Measurements from ENCODE around the gene PAM16.
A peak's percentile ranks its signal among the peaks of the same experiment; 100 is the strongest.

The PAM16 gene

DNA sequence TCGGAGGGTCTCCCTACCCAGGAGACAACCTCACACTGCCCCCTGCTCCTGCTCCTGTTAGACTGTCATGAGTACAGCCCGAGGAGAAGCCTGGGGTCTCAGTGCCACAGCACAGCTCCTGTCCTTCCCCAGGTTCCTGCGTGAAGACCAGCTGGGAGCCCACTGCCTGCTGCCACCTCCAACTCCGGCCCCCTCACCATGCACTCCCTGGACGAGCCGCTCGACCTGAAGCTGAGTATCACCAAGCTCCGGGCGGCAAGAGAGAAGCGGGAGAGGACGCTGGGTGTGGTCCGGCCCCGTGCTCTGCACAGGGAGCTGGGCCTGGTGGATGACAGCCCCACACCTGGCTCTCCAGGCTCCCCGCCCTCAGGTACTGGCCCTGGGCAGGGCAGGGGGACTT is 19.0 kb downstream of the PAM16 start:
- H3K4me3 Mint-ChIP-seq, result no peak overlapping the region
- no peaks in the 10 kb centered on the region for H3K9me3 Mint-ChIP-seq
- peaks cover 21% of the 10 kb centered on the region for H3K4me1 Mint-ChIP-seq
- H3K27me3 Mint-ChIP-seq (ENCODE audit: low read depth, poor library complexity), result no peaks in the 10 kb centered on the region
- H3K27ac Mint-ChIP-seq, result no peak overlapping the region
- TF ChIP-seq, protein P1, sequence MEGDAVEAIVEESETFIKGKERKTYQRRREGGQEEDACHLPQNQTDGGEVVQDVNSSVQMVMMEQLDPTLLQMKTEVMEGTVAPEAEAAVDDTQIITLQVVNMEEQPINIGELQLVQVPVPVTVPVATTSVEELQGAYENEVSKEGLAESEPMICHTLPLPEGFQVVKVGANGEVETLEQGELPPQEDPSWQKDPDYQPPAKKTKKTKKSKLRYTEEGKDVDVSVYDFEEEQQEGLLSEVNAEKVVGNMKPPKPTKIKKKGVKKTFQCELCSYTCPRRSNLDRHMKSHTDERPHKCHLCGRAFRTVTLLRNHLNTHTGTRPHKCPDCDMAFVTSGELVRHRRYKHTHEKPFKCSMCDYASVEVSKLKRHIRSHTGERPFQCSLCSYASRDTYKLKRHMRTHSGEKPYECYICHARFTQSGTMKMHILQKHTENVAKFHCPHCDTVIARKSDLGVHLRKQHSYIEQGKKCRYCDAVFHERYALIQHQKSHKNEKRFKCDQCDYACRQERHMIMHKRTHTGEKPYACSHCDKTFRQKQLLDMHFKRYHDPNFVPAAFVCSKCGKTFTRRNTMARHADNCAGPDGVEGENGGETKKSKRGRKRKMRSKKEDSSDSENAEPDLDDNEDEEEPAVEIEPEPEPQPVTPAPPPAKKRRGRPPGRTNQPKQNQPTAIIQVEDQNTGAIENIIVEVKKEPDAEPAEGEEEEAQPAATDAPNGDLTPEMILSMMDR (IDR thresholded peaks at IDR 0.05), result no peak
- DNase-seq, result no peak
- H3K36me3 Mint-ChIP-seq (ENCODE audit: low read depth), result peaks cover 15% of the 10 kb centered on the region

DNA sequence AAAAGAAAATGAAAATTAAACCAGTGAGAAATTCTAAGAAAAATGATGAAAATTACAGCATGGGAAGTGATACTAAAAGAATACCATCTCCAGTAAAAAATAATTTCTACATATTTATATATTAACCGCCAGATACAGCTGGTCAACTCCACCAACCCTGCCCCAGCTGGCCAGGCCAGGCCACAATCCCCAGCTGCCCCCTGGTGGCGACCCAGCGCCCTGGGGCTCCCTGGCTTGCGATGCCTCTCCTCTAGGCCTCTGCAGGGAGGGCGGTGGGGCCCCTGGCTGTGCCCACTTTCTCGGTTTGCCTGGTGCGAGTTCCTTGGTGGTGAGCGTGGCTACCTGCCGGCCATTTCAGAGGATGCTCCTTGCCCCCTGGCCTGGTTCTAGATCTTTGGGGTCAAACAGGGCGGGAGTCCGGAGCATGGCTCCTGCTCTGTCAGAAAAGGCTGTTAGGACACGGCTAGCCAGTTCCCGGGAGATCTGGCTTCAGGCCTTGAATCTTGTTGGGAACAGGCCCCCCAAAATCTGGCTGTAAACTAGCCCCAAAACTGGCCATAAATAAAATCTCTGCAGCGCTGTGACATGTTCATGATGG is 20.7 kb downstream of the PAM16 start:
- TF ChIP-seq, protein P1 (IDR thresholded peaks at IDR 0.05), result peak; percentile 89
- Mint-ChIP-seq H3K27me3 (ENCODE audit: low read depth, poor library complexity) (no peaks in the 10 kb centered on the region), H3K4me3 (no peak overlapping the region), H3K4me1 (peaks cover 29% of the 10 kb centered on the region), H3K27ac (no peak overlapping the region), H3K9me3 (no peaks in the 10 kb centered on the region), H3K36me3 (ENCODE audit: low read depth) (peaks cover 10% of the 10 kb centered on the region)
- peak; percentile 83 for DNase-seq

DNA sequence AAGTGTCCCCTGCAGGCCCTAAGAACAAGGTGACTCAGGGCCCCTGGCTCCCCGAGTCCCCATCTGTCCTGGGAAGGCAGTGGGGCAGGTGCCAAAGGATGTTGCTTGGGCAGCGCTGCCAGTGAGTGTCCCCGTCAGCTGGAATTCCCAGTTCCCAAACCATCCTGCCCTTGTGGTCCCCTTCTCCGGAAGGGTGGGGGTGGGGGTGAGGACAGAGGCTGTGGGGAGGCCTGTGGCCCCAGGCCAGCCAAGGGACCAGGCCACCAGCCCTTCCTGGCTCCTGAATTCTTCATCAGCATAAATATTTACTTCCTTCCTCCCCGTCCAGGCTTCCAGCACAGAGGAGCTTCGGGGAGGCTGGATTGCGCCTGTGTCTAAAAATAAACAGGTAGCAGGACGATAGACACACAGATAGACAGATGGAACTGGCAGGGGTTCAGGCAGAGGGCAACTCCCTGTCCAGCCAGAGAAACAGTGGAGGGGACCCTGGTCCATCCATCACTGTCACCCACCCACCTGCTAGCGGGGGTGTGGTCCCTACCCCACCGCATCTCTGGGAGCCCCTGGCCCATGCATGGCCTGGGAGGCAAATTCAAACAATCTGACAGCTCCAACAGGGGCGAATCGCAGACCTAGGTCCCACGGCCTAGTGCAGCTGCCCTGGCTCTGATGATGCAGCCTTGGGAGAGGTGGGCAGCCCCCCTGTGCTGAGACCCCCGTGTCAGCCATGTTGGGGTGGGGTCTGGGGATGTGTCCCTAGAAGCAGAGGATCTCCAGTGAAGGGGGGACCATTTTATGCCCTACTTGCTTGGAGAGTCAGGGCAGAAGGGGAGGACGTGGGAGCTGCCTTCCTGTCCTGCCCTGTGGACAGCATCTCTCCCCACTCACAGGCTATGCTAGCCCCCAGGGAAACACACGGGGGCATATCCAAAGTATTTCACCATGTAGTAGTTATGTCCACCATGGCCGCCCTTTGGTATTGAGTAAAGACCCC is 22.0 kb downstream of the PAM16 start:
- Mint-ChIP-seq H3K9me3 (no peaks in the 10 kb centered on the region), H3K4me3 (no peak overlapping the region), H3K27ac (no peak overlapping the region), H3K4me1 (peaks cover 37% of the 10 kb centered on the region), H3K36me3 (ENCODE audit: low read depth) (peaks cover 5% of the 10 kb centered on the region), H3K27me3 (ENCODE audit: low read depth, poor library complexity) (no peaks in the 10 kb centered on the region)
- TF ChIP-seq, protein P1 (IDR thresholded peaks at IDR 0.05), result no peak
- DNase-seq, result no peak

DNA sequence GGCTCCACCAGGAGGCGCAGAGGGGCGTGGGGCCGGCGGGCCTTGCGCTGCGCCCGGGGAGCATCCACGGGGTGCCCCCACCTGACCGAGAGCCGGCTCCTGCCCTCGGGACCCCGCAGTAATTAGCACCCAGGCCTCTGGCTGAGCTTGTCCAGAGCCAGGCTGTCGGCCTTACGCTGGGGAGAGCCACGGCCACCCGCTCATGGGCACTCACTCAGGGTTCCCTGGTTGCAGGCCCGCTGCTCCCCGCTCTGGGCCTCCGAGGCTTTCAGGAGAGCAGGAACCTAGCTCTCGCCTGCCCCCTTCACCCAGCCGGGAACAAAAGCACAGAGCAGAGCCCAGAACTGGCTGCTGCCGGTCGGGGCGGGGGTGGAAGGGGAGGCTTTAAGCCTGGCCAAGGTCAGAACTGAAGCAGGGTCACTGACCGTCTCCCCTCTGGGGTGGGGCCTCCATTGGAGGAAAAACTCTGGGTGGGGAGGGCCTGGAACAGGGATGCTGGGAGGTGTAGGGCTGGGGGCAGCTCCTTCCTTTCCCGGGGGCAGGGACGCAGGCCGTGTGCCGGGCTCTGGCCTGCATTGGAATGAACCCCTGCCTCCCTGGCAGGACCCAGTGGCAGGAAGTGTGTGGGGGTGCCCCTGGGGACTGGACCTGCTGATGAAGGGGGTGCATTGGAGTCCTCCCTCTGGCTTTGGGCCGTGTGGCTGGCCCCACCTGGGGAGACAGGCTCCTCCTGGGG is 22.9 kb downstream of the PAM16 start:
- Mint-ChIP-seq H3K27ac (no peak overlapping the region), H3K9me3 (no peaks in the 10 kb centered on the region), H3K4me1 (peaks cover 43% of the 10 kb centered on the region), H3K27me3 (ENCODE audit: low read depth, poor library complexity) (no peaks in the 10 kb centered on the region), H3K4me3 (peak overlapping the region; percentile 49), H3K36me3 (ENCODE audit: low read depth) (peaks cover 5% of the 10 kb centered on the region)
- peak; percentile 79 for DNase-seq
- TF ChIP-seq, protein P1 (IDR thresholded peaks at IDR 0.05), result peak; percentile 37

DNA sequence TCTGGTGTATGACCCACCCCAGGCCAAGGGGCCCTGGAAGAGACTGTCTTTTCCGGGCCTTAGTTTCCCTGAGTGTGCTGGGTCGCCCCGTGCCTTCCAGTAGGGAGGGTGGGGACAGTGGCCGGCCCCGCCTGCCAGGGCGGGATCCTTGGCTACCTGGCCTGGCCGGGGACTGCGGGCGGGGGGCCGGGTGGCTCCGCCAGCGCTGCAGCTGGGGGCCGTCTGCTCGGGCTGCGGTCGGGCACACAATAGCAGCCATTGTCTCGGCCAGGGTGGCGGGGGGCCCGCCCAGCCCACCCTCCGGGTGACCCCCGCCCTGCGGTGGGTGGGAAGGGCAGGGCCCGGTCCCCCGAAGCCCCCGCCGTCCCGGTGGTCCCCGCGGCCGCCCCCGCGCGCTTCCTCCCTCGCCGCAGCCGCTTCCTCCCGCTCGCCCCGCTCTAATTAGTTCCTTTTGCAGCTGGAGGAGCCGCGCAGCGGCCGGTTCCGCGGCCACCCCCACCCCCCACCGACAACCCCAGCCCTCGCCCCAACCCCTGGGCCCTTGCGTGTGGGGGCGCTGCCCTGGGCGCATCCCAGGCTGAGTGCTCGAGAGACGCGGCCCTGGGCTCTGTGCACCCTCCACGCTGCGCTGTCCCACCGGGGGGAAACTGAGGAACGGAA is 23.6 kb downstream of the PAM16 start:
- no peak overlapping the region for H3K4me3 Mint-ChIP-seq

More for the DNA sequence above, 23.6 kb downstream of the PAM16 start:
- Mint-ChIP-seq H3K36me3 (ENCODE audit: low read depth) (peaks cover 5% of the 10 kb centered on the region), H3K4me1 (peaks cover 43% of the 10 kb centered on the region), H3K9me3 (no peaks in the 10 kb centered on the region), H3K27me3 (ENCODE audit: low read depth, poor library complexity) (no peaks in the 10 kb centered on the region), H3K27ac (no peak overlapping the region)
- no peak for DNase-seq
- TF ChIP-seq, protein P1 (IDR thresholded peaks at IDR 0.05), result no peak

Measured in nephron progenitor cell (in vitro differentiated cells).